ENCODE results near the gene COL4A2.

GRCh38 chr13:110394371-110394841 lies 87.3 kb downstream of the COL4A2 start:
- no peak for TF ChIP-seq CTCF (IDR thresholded peaks at IDR 0.05 in 4 of 5, conservative IDR thresholded peaks at IDR 0.05 in 1 of 5)
- no peak for TF ChIP-seq POLR2A (IDR thresholded peaks at IDR 0.05)
